Stimulated activated CD4-positive, alpha-beta T cell treated with anti-CD3 and anti-CD28 coated beads, Interleukin-12 subunit alpha, Interleukin-12 subunit beta, amount 100 ng/mL, for 4 hours (primary cell): ENCODE results near the gene DLX6.

Source experiments
- DNase-seq: peaks from one replicate; pipeline ENCODE4 v3.0.0-alpha.2; 2020

Gene DLX6

DNA sequence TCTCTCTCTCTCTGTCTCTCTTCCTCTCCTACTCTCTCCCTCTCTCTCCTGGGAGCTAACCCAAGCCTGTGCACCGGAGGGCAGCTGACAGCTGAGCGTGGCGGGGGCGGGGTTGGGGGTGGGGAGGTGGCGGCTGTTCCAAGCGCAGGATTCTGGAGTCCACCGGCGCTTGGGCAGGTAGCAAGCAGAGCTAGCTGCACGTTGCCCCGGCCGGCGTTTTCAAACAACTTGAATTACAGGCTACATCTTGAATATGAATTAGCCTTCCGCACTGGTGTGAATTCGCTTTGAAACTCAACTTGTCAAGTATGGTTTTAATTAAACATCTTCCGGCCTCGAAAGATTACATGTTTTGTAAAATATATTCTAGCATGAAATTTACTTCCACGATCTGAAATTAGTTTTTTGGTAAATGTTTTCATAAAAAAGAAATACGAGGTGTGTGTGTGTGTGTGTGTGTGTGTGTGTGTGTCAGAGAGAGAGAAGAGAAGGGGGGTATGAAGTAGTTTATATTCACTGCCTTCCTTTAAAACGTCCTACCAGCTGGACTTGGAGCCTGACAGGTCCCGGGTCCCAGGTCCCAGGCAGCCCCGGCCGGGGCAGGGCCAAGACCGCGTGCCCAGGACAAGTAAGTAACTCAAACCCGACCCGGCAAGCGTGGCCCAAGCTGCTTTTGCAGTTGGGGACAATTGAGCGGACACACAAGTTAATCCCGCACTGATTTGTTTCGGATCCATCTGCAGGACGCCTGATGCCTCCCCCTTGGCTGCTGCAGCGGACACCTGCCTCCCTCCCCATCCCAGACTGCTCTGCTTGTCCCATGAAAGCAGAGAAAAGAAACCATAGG, 9.0 kb upstream of the DLX6 start:
- no peak for DNase-seq

DNA sequence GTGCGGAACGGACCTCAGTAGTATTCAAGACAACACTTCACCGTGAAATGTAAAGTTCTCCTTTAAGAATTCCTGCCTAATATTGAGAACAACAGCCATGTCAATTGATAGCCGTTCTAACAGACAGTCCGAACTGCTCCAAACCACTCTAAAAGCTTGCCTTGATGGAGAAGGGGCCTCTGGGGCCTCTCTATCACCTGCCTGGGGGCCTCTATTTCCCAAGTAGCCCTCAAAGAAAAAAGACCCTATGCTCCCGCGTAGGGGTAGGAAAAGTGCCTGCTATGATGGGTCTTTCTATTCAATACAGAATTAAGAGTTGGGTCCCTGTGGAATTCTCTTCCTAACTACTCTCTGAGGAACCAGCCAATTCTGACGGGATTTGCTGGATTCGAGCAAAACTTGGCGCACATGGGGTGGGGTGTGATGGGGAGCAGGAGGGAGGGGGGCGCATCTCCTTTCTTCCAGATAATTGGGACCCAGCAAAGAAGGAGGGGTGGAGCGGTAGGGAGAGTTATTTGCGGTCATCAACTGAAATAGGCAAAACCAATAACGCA, 8.3 kb upstream of the DLX6 start:
- DNase-seq = no peak

DNA sequence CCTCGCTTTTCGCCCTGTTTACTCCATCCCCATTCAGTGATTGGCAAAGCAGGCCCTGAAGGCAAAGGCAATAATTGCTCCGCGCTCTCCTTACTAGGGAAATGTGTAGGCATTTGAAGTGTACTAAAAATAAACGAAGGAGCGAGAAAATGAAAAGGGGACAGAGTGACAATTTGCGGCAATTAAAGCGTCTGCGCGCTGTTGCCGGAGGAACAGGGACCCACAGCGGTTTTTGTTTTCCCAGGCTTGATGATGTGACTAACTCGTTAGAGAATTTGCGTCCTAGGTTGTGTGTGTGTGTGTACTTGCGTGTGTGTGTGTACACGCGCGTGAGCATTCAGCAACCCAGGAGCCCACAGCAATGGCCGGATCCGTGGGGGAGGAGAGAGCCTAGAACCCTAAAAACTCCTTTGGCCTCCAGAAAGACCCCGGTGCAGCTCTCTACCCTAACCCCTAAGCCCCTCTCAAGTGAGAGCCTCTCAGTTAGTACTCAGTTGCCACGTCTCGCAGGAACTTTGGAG, 7.8 kb upstream of the DLX6 start:
- DNase-seq = no peak

DNA sequence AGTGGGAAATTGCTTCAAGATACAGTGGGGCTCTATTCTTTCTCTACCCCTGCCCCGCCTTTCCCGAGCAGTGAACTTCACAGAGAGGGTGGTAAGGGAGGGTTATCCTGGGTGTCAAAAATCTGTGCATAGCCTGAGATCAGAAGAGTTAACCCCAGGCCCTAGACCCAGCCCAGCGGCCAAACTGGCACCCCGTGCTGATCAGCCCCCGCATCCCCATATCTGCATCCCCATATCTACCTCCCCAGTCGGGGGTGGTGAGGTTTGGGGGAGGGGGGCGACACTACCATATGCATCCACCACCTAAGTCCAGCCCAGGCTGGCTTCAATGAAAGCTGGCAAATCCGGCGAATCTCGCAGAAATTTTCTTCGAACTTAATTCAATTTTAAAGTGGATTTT, 7.0 kb upstream of the DLX6 start:
- DNase-seq = no peak

- no peak for DNase-seq
These were observed 6.6 kb upstream of the DLX6 start for GRCh38 chr7:96998744-96999143.

- no peak for DNase-seq
These were observed 4.1 kb upstream of the DLX6 start for GRCh38 chr7:97001221-97001620.

DNA sequence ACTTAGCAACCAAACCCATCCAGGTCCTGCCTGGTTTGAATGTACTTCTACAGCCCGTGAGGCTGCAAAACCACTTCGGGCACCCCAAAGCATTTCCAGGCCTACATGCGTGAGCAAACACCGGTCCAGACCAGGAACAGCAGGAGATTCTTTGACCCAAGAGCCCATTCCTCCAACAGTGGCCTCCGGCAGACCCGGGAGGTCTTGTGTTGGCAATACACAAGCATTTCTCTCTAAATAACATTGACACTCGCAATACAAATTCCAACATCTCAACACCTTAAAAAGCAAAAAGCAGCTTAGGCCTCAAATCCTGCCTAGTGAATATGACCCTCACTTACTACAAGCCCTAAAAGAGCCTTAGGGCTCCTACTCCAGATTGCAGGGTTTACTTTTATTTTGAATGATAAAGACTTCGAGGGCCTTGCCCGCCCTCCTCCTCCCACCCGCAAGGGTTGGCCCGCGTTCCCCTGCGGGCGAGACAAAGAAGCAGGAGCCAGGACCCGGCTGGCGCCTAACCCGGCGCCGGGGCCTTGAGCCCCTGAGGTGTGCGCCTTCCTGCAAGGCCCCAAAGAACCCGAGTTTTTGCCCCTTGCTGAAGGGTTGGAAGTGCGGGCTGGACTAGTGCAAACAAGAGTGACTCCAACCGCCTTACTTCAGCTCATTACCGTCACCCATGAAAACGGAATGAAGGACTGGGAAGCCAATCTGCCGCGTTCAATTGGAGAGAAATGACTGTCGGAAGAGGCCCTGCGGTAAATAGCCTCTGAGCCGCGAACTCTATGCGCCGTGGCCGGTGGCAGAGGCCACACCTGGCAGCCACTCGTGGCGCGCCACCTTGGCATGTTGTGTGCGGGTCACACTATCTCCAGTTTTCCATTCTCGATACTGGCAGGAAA, 3.4 kb upstream of the DLX6 start:
- DNase-seq = no peak

DNA sequence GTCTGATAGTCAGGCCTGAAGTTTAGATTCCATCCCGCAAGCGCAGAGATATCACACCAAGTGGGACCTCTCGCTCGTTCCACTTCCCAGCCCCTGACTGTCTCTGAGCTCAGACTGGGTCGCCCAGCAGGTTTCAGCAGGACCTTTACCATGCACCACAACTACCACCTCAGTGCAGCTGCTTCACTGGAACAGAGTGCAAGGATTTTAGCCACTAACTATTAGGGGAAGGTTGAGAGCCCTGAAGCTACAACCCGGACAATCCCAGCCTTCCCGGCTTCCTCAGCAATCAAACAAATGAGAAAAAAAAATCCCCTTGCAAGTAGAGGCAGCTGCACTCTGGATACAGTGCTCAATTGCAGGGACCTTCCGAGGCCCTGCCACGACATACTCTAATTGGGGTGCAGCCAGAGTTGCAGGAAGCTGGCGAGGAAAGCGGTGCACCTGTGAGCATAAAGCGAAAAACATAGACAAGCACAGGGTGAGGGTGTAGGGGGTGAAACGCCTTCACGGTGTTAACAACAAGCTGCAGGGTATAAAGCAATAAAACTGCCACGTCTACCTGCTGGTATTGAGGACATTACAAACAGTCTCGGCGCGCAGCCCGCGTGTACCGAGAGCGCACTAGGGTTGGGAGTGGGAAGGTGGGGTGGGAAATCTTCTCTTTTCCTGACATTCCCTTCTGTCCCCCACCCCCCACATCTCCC, 2.6 kb upstream of the DLX6 start:
- DNase-seq = no peak

GRCh38 chr7:97003262-97004246, 1.8 kb upstream of the DLX6 start:
- no peak for DNase-seq

DNA sequence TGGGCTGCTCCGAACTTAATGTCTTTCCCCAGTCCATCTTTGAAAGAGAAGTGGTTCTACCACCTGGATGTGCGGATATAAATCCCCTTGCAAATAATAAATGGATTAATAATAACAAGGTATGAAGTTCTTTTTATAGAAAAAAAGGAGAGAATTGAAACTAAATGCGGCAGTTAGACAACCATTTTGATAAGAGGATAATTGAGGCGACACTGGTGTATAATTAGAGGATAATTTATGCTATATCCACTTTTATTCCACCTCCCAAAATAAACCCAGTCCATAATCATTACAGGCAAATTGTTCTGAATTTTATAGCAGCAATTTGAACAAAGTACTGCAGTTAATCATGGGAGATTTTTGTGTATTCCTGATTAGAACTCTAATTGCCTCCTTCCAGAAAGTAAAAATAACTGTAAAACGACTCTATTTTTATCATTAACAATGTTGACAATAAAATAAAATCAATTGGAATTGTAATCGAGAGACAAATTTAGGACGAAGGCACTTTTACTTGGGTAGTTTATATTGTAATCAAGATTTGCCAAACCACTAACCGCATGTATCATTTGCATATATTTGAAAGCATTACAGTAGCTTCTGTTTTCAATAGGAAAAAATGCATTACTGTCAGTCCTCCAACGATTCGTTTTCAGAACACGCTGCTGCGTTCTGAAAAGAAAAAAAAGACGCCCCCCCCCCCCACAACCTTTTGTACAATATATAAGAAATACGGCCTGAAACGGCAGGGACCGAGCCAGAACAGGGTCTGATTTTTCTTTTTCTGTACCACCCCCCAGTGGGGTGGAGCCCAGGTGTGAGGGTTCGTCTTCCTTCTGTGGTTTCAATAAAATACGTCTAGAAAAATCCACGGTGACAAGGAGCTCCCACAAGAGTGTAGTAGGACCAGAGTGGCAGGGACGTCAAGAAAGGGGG, 838 bp upstream of the DLX6 start:
- DNase-seq = no peak

- peak; percentile 18 for DNase-seq
These were observed 882 bp downstream of the DLX6 start for GRCh38 chr7:97006055-97006815.

GRCh38 chr7:97006816-97007582, 1.6 kb downstream of the DLX6 start:
- DNase-seq = no peak

GRCh38 chr7:97007583-97007861, 2.2 kb downstream of the DLX6 start:
- DNase-seq = no peak

- no peak for DNase-seq
These were observed 3.0 kb downstream of the DLX6 start for GRCh38 chr7:97008275-97008917.

GRCh38 chr7:97009753-97010732, 4.7 kb downstream of the DLX6 start:
- DNase-seq = no peak

DNA sequence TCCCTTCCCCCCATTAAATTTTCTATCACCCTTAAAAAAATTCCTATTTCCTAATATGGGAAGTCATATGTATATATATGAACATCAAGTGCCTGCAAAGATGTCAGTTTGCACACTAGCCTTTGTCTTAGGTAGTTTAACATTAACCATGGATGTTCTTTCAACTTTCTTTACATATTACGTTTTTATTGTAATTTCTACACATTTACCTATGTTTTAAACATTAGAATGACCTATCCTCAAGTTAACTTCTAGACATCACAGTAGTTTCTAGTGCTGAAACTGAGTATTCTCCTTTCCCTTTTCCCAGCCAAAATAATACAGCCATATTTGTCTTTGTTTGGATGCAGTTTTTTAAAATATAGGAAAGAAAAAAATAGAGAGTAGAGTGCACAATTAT, 5.8 kb downstream of the DLX6 start:
- DNase-seq = no peak
